ENCODE measurements around the gene AGFG2. TPM values are rescaled to one million over a fixed set of nuclear protein-coding genes. Genes with fewer than 3 reads are reported as not detected.

The AGFG2 gene
- total and polyA plus RNA-seq, 2 of the 13 experiments (the other 11 are each of a cell fraction or from before 2014, with no cell fraction given) = 125 to 132 TPM

- no peak for TF ChIP-seq HMGXB3 (CRISPR knock-in tag; IDR thresholded peaks at IDR 0.05; ENCODE audit: borderline replicate concordance)
- TF ChIP-seq ZNF260 (CRISPR knock-in tag; IDR thresholded peaks at IDR 0.05; ENCODE audit: borderline replicate concordance, low read depth) = no peak
- TF ChIP-seq HNF4A (CRISPR knock-in tag; IDR thresholded peaks at IDR 0.05) = 0 out of 2 replicates have a peak, but pooled peaks have one; percentile 36
- TF ChIP-seq ZNF24 (IDR thresholded peaks at IDR 0.05) = no peak
- no peak for TF ChIP-seq ZBTB7B (CRISPR knock-in tag; IDR thresholded peaks at IDR 0.05)
- no peak for TF ChIP-seq BRCA1 (CRISPR knock-in tag; IDR thresholded peaks at IDR 0.05)
- TF ChIP-seq HOXA7 (CRISPR knock-in tag; IDR thresholded peaks at IDR 0.05) = no peak
- no peak for TF ChIP-seq ZNF275 (CRISPR knock-in tag; IDR thresholded peaks at IDR 0.05; ENCODE audit: borderline replicate concordance)
- no peak for TF ChIP-seq ZNF589 (CRISPR knock-in tag; conservative IDR thresholded peaks at IDR 0.05)
- TF ChIP-seq RBFOX2 (IDR thresholded peaks at IDR 0.05; ENCODE audit: low read depth, low read length) = peak; percentile 56; the same call in 1 of the 2 replicates
- no peak for TF ChIP-seq HDAC2 (CRISPR knock-in tag; IDR thresholded peaks at IDR 0.05)
- TF ChIP-seq ZNF18 (CRISPR knock-in tag; IDR thresholded peaks at IDR 0.05; ENCODE audit: insufficient replicate concordance) = peak; percentile 7
- no peak for TF ChIP-seq ZNF678 (CRISPR knock-in tag; IDR thresholded peaks at IDR 0.05)
- no peak for TF ChIP-seq ZFP37 (CRISPR knock-in tag; IDR thresholded peaks at IDR 0.05; ENCODE audit: borderline replicate concordance)
- no peak for TF ChIP-seq FOXA1 (IDR thresholded peaks at IDR 0.05)
- TF ChIP-seq FOXA1 (CRISPR knock-in tag; IDR thresholded peaks at IDR 0.05) = peak; percentile 42; the same call in 1 of the 2 replicates
- TF ChIP-seq POLR2A (IDR thresholded peaks at IDR 0.05; ENCODE audit: insufficient read depth in 1 of 2, low read depth in 2 of 2, low read length in 2 of 2) = no peak
- TF ChIP-seq HNRNPH1 (optimal IDR thresholded peaks at IDR 0.05; ENCODE audit: low read depth, low read length) = no peak
- TF ChIP-seq ZNF3 (CRISPR knock-in tag; IDR thresholded peaks at IDR 0.05) = no peak
- TF ChIP-seq NR2F6 (IDR thresholded peaks at IDR 0.05) = no peak
- 0 out of 2 replicates have a peak, but pooled peaks have one; percentile 17 for TF ChIP-seq NR2F6 (CRISPR knock-in tag; IDR thresholded peaks at IDR 0.05)
- TF ChIP-seq ZNF724P (CRISPR knock-in tag; IDR thresholded peaks at IDR 0.05; ENCODE audit: borderline replicate concordance) = no peak
- no peak for TF ChIP-seq ETS1 (CRISPR knock-in tag; IDR thresholded peaks at IDR 0.05)
- no peak for TF ChIP-seq MAX (IDR thresholded peaks at IDR 0.05)
- no peak for TF ChIP-seq KAT2B (IDR thresholded peaks at IDR 0.05; ENCODE audit: borderline replicate concordance, low read depth, low read length)
Observed at GRCh38 chr7:100566018-100566531, 27.1 kb downstream of the AGFG2 start (continued).
